ENCODE data around the gene CPE. TPM values are rescaled to one million over a fixed set of nuclear protein-coding genes. Genes with fewer than 3 reads are reported as not detected.
"Not testable (repeated sequence)": the region's sequence is repeated elsewhere in the genome, so short reads cannot be mapped to it uniquely, and the experiment has no call there.

CPE gene
- total and polyA plus RNA-seq, 2 experiments from 2014 or later: 53.9 to 77.9 TPM

DNA sequence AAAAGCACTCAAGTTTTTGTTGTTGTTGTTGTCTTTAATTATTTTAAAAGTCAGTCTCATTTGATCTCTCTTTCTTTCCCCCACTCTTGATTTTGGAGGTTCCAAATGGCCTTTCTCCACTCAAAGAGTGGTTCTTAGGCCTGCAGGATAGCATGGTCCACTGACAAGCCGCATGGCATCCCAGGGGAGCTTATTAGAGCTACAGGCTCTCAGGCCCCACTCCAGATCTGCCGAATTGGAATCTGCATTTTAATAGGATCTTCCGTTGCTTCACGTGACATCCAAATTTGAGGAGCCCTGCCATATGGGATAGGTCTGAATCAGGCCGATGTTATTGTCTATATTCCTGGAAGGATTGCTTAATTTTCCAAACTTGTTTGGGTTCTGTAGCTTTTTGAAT lies 72.1 kb downstream of the CPE start:
- Histone ChIP-seq H3K36me3 (ENCODE audit: low read depth) (no peaks in the 10 kb centered on the region), H3K9me2 (ENCODE audit: insufficient read depth) (no peaks in the 10 kb centered on the region), H3K9me3 (ENCODE audit: low read depth) (no peaks in the 10 kb centered on the region), H3K4me3 (no peak overlapping the region), H3K79me2 (ENCODE audit: insufficient read depth) (no peaks in the 10 kb centered on the region), H4K20me1 (ENCODE audit: insufficient read depth) (no peaks in the 10 kb centered on the region), H3K4me1 (ENCODE audit: insufficient read depth) (0 out of 2 replicates have a peak, but pooled peaks cover 7% of the 10 kb centered on the region), H3F3A (ENCODE audit: insufficient read depth) (no peaks in the 10 kb centered on the region), H3K9ac (no peak overlapping the region), H3K27ac (no peak overlapping the region), H3K4me2 (ENCODE audit: unreplicated experiment) (no peak overlapping the region), H2AFZ (no peak overlapping the region), H3K27me3 (replicated peaks; ENCODE audit: insufficient read depth) (no peaks in the 10 kb centered on the region)
- DNase-seq: no peak
- in situ Hi-C loops (cut with MboI): no loop called here
- 86% methylated on average over 5 of the region's 5 CpGs for WGBS, 2 experiments (ENCODE audit: low coverage in 1 of 2, low lambda C conversion rate in 2 of 2, missing lambda C conversion rate in 2 of 2)
- no peak for TF ChIP-seq EZH2 (IDR thresholded peaks at IDR 0.05; ENCODE audit: insufficient read depth, poor library complexity, severe bottlenecking)
- TF ChIP-seq EZH2phosphoT487 (IDR thresholded peaks at IDR 0.05; ENCODE audit: insufficient read depth, low read depth): no peak

DNA sequence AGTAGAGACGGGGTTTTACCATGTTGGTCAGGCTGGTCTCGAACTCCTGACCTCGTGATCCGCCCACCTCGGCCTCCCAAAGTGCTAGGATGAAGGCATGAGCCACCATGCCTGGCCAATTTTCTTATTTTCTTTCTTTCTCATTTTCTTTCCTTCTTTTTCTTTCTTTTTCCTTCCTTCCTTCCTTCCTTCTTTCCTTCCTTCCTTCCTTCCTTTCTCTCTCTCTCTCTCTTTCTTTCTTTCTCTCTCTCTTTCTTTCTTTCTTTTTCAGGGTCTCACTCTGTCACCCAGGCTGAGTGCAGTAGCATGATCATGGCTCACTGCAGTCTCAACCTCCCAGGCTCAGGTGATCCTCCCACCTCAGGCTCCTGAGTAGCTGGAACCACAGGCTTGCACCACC lies 74.3 kb downstream of the CPE start:
- H3K9me3 ChIP-seq (ENCODE audit: low read depth); H3K79me2 ChIP-seq (ENCODE audit: insufficient read depth); H3K9me2 ChIP-seq (ENCODE audit: insufficient read depth); DNase-seq; H3K36me3 ChIP-seq (ENCODE audit: low read depth); H3K4me3 ChIP-seq; H3K4me2 ChIP-seq (ENCODE audit: unreplicated experiment); in situ Hi-C loops (cut with MboI); H3F3A ChIP-seq (ENCODE audit: insufficient read depth); H4K20me1 ChIP-seq (ENCODE audit: insufficient read depth); H3K27ac ChIP-seq; H3K9ac ChIP-seq; H3K27me3 ChIP-seq (replicated peaks; ENCODE audit: insufficient read depth); H2AFZ ChIP-seq: not testable (repeated sequence)
- H3K4me1 ChIP-seq (ENCODE audit: insufficient read depth): peaks cover 10% of the 10 kb centered on the region; the same call in 1 of the 2 replicates
- 80 to 93% methylated on average over 5 of the region's 5 CpGs for WGBS, 2 experiments (ENCODE audit: low coverage in 1 of 2, low lambda C conversion rate in 2 of 2, missing lambda C conversion rate in 2 of 2)

DNA sequence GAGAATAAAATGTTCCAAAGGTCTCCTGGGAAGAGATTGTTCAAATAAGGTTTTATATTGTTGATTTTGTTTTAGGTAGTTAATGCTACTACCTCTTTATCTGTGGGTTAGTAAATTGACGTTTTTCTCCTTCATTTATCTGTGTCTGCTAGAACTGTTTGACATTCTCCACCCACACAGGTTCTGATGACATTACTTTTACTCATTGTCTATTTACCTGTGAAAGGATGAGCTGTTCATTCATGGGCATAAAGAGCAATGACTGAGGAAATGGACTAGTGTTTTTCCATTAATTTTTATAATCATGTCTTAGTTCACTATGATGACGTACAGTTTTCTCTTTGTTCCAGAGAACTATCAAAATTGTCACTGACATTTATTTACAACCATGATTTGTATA lies 75.6 kb downstream of the CPE start:
- in situ Hi-C loops (cut with MboI): no loop called here
- H3K4me3 ChIP-seq: no peak overlapping the region
- no peaks in the 10 kb centered on the region for H4K20me1 ChIP-seq (ENCODE audit: insufficient read depth)
- H2AFZ ChIP-seq: no peak overlapping the region
- H3K4me2 ChIP-seq (ENCODE audit: unreplicated experiment): no peak overlapping the region
- H3K27ac ChIP-seq: no peak overlapping the region
- no peaks in the 10 kb centered on the region for H3K9me2 ChIP-seq (ENCODE audit: insufficient read depth)
- no peaks in the 10 kb centered on the region for H3K9me3 ChIP-seq (ENCODE audit: low read depth)
- H3K9ac ChIP-seq: no peak overlapping the region
- no peak for DNase-seq
- peaks cover 19% of the 10 kb centered on the region for H3K4me1 ChIP-seq (ENCODE audit: insufficient read depth)
- H3K79me2 ChIP-seq (ENCODE audit: insufficient read depth): no peaks in the 10 kb centered on the region
- H3K36me3 ChIP-seq (ENCODE audit: low read depth): no peaks in the 10 kb centered on the region
- WGBS, 2 experiments (ENCODE audit: low coverage in 1 of 2, low lambda C conversion rate in 2 of 2, missing lambda C conversion rate in 2 of 2): 42 to 52% methylated on average over 2 of the region's 2 CpGs
- no peaks in the 10 kb centered on the region for H3K27me3 ChIP-seq (replicated peaks; ENCODE audit: insufficient read depth)
- TF ChIP-seq EZH2 (IDR thresholded peaks at IDR 0.05; ENCODE audit: insufficient read depth, poor library complexity, severe bottlenecking) (no peak), EZH2phosphoT487 (IDR thresholded peaks at IDR 0.05; ENCODE audit: insufficient read depth, low read depth) (no peak)
- H3F3A ChIP-seq (ENCODE audit: insufficient read depth): no peaks in the 10 kb centered on the region

DNA sequence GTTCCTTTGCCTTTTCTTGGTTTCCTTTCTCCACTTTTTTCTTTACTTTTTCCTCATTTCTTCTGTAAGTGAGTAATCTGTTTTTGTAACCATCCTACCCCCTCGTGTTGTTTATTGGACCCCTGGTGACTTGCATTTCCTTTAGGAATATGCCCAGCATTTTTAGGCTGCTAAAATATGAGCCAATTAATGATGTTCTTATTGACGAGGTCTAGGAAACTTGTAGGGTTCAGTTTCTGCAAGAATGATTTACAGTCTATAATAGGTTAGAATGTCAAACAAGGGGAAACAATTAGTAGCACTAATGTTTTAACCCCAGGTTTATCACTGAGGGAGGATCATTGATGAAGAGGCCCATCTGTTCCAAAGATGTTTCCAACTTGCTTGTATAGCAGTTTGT lies 79.0 kb downstream of the CPE start:
- in situ Hi-C loops (cut with MboI): no loop called here
- Histone ChIP-seq H3K4me3 (no peak overlapping the region), H3K27ac (no peak overlapping the region), H3K9me3 (ENCODE audit: low read depth) (no peaks in the 10 kb centered on the region), H3K9ac (no peak overlapping the region), H3K79me2 (ENCODE audit: insufficient read depth) (no peaks in the 10 kb centered on the region), H3K27me3 (replicated peaks; ENCODE audit: insufficient read depth) (no peaks in the 10 kb centered on the region), H3K9me2 (ENCODE audit: insufficient read depth) (no peaks in the 10 kb centered on the region), H3F3A (ENCODE audit: insufficient read depth) (peaks cover 14% of the 10 kb centered on the region; the same call in 1 of the 2 replicates), H2AFZ (peak overlapping the region; percentile 9; the same call in 1 of the 2 replicates), H4K20me1 (ENCODE audit: insufficient read depth) (no peaks in the 10 kb centered on the region), H3K4me2 (ENCODE audit: unreplicated experiment) (no peak overlapping the region), H3K4me1 (ENCODE audit: insufficient read depth) (peaks cover 40% of the 10 kb centered on the region), H3K36me3 (ENCODE audit: low read depth) (no peaks in the 10 kb centered on the region)
- DNase-seq: no peak
- WGBS, 2 experiments (ENCODE audit: low coverage in 1 of 2, low lambda C conversion rate in 2 of 2, missing lambda C conversion rate in 2 of 2): 8 to 20% methylated on average over 2 of the region's 2 CpGs
- TF ChIP-seq EZH2 (IDR thresholded peaks at IDR 0.05; ENCODE audit: insufficient read depth, poor library complexity, severe bottlenecking) (no peak), EZH2phosphoT487 (IDR thresholded peaks at IDR 0.05; ENCODE audit: insufficient read depth, low read depth) (no peak)

DNA sequence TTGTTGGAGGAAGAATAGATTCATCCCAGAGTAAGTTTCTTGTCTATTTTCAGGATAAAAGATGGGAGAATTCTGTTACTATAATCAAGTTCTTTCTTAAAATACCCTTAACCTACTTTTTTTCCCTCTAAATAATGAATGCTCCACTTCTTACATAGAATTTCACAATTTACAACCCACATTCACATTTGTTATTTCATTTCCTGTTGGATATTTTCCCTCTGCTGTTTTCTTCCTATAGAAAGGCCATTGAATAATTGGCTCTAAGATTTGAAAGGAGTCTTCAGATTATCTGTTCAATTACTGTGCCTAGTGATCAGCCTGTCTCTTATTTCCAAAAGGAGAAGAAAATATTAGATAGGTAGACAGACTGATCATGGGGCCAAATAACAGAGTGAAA lies 79.7 kb downstream of the CPE start:
- H3K79me2 ChIP-seq (ENCODE audit: insufficient read depth): no peaks in the 10 kb centered on the region
- no peak overlapping the region for H3K27ac ChIP-seq
- no peaks in the 10 kb centered on the region for H3K9me3 ChIP-seq (ENCODE audit: low read depth)
- H2AFZ ChIP-seq: peak overlapping the region; percentile 46
- H3K9ac ChIP-seq: no peak overlapping the region
- in situ Hi-C loops (cut with MboI): no loop called here
- H3K4me3 ChIP-seq: no peak overlapping the region
- H3K4me2 ChIP-seq (ENCODE audit: unreplicated experiment): peak overlapping the region; percentile 35
- TF ChIP-seq EZH2 (IDR thresholded peaks at IDR 0.05; ENCODE audit: insufficient read depth, poor library complexity, severe bottlenecking): no peak
- TF ChIP-seq EZH2phosphoT487 (IDR thresholded peaks at IDR 0.05; ENCODE audit: insufficient read depth, low read depth): no peak
- H4K20me1 ChIP-seq (ENCODE audit: insufficient read depth): no peaks in the 10 kb centered on the region
- H3K36me3 ChIP-seq (ENCODE audit: low read depth): no peaks in the 10 kb centered on the region
- peaks cover 14% of the 10 kb centered on the region; the same call in 1 of the 2 replicates for H3F3A ChIP-seq (ENCODE audit: insufficient read depth)
- H3K4me1 ChIP-seq (ENCODE audit: insufficient read depth): peaks cover 40% of the 10 kb centered on the region
- DNase-seq: peak; percentile 31
- H3K9me2 ChIP-seq (ENCODE audit: insufficient read depth): no peaks in the 10 kb centered on the region
- H3K27me3 ChIP-seq (replicated peaks; ENCODE audit: insufficient read depth): no peaks in the 10 kb centered on the region

All from GM23248 (cell line).